Frontal cortex (tissue), 4 donors: ENCODE results near the gene GLOD4. TPM values are rescaled to one million over a fixed set of nuclear protein-coding genes. Genes with fewer than 3 reads are reported as not detected.
"Not testable (repeated sequence)": the region's sequence is repeated elsewhere in the genome, so short reads cannot be mapped to it uniquely, and the experiment has no call there.

Experiments used
- DNase-seq, 2 donors: peaks; one replicate each; pipeline ENCODE4 v3.0.0; 2012; ENCODE audit warnings: low spot score in 2 of 2
- FAIRE-seq: peaks from 2 replicates; lab custom pipeline; 2012; peaks lifted over from hg19 to GRCh38; lab: Jason Lieb, UNC
- total RNA-seq: library from RNA; depleted of rRNA; stranded (reverse); fragments of >200 nt; gene quantifications from one replicate; pipeline ENCODE4 v1.2.3, GENCODE V29; 2014
- donor health status: control.
- donor health status: control.
- donor health status: control.

GLOD4 gene
- total RNA-seq, 1 donor from 2014 or later = 81.5 TPM

GRCh38 chr17:784143-784542 is 2.1 kb upstream of the GLOD4 start:
- DNase-seq = no peak
- no peak for FAIRE-seq

DNA sequence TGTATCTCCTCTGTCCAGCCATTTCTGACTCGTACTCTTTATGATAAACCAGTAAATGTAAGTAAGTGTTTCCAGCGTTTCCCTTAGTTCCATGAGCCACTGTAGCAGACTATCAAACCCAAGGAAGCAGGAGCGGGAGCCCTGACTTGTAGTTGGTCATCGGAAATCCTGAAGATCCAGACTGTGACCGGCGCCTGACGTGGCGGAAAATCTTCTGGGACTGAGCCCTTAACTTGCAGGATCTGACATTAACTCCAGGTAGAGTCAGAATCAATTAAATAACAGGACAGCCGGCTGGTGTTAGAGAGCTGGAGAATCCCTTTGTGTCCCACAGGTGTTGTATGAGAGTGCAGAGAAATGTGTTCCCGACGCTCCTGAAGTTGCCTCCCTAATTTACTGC is 4.0 kb downstream of the GLOD4 start:
- FAIRE-seq (no peak), DNase-seq (no peak)

DNA sequence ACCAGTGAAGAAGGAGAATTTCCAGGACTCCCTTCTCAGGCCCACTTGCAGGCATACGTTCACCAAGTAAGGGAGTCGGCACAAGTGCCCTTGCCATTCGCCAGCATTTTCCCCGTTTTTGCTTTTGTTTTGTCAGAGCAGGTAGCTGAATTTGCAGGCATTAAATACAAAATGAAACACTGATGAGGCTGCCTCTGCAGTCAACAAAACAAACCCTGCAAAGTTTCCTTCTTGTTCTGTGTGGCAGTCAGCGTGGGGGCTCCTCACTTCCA is 7.8 kb downstream of the GLOD4 start:
- DNase-seq (no peak), FAIRE-seq (no peak)

DNA sequence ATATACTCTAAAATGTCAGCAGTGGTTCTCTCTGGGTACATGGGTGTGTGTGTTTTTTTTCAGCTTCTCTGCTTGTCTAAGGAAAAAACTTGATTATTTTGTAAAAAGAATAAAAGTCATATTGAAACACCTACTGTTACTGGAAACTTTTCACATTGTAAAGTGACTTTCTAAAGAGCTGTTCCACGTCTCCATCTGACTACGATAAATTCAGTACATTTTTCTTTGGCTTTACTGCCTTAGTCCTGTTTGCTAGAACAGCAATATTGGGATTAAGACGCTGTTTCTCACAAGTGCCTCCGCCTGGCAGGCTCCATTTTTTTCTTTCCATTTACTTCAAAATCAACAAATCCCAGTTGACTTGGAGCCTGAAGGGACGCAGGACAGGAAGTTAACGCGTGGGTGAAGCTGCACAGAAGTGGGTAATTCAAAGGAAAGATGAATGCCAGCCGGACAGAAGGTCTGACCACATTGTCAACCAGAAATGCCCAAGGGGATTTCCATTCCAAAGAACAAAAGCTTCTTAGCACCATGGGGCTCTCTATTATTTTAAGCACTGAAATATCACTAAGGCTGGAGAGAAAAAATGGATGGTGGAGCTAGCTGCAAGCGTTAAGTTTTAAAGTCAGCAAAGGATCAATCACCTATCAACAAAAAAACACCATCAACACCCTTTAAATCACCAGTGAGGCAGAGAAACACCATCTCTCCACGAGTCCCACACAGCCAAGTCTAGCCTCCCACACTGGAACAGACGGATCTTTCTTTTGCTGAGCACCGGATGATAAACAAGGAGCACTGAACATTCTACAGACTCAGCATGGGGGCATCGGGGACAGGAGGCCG is 8.4 kb downstream of the GLOD4 start:
- DNase-seq (no peak), FAIRE-seq (no peak)

DNA sequence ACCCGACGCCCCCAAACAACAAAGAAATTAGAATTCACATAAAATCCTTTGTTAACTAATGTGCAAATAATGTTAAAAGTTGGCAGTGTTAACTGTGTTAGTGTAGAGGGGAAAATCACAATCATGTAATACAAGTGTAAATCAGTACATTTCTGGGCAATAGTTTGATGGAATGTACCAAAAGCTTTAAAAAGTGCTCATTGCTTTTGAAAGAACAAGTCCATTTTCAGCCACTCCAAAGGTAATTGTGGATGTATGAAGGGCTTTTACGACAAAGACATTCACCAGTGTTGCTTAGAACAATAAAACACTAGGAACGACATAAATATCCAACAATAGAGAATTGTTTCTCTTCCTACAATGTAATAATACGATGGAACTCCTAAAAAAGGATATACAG is 9.1 kb downstream of the GLOD4 start:
- DNase-seq (no peak), FAIRE-seq (no peak)

GRCh38 chr17:767076-767475 is 15.0 kb downstream of the GLOD4 start:
- DNase-seq (no peak), FAIRE-seq (no peak)

DNA sequence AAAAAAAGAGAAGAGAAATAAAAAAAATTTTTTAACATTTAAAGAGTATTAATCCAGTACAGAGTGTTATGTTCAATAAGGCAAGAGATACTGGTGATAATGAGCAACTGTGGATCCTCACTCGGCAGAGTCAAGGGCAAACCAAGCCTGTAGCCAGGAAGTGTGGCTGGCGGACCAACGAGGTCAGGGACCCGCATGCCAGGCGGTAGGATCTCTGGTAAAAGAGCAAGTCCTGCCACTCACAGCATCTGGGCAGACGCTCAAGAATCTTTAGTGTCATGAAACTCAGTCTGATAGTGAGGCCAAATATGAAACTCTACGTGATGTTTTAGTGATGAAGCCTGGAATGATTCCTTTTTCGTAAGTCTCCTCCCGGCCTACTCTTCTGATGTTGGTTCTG is 21.7 kb downstream of the GLOD4 start:
- FAIRE-seq = no peak
- no peak for DNase-seq

GRCh38 chr17:759964-760363 is 22.1 kb downstream of the GLOD4 start:
- DNase-seq (no peak), FAIRE-seq (no peak)

GRCh38 chr17:756010-756567 is 26.0 kb downstream of the GLOD4 start:
- FAIRE-seq, DNase-seq: not testable (repeated sequence)

DNA sequence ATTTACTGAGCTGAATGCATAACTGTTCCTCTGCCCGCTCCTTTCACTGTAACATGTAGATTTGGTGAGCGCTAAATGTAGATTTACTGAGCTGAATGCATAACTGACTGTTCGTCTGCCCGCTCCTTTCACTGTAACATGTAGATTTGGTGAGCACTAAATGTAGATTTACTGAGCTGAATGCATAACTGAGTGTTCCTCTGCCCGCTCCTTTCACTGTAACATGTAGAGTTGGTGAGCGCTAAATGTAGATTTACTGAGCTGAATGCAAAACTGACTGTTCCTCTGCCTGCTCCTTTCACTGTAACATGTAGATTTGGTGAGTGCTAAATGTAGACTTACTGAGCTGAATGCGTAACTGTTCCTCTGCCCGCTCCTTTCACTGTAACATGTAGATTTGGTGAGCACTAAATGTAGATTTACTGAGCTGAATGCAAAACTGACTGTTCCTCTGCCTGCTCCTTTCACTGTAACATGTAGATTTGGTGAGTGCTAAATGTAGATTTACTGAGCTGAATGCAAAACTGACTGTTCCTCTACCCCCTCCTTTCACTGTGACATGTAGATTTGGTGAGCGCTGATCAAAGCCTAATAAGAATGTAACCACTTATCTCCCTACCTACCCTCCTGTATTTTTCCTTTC is 26.6 kb downstream of the GLOD4 start:
- not testable (repeated sequence) for FAIRE-seq, DNase-seq

GRCh38 chr17:753418-753817 is 28.7 kb downstream of the GLOD4 start:
- no peak for DNase-seq
- no peak for FAIRE-seq

DNA sequence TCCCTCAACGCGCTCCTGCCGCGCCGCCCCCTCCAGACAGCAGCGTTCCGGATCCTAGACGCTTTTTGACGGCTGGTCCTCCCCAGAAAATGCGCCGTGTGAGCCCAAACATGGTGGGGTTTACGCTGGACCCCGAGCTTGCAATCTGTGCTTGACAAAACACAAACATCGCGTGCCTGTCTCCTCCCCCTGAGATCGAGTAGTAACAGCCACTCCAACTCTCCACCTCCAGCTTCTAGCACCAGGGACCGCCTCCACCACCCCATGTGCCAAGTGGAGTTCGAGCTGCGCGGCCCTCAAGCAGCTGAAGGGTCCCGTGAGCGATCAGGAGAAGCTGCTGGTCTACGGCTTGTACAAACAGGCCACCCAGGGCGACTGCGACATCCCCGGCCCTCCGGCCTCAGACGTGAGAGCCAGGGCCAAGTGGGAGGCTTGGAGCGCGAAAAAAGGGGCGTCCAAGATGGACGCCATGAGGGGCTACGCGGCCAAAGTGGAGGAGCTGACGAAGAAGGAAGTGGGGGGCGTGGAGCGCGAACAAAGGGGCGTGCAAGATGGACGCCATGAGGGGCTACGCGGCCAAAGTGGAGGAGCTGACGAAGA is 29.4 kb downstream of the GLOD4 start:
- DNase-seq (peak in 1 of 2 donors; percentile 50), FAIRE-seq (no peak)

DNA sequence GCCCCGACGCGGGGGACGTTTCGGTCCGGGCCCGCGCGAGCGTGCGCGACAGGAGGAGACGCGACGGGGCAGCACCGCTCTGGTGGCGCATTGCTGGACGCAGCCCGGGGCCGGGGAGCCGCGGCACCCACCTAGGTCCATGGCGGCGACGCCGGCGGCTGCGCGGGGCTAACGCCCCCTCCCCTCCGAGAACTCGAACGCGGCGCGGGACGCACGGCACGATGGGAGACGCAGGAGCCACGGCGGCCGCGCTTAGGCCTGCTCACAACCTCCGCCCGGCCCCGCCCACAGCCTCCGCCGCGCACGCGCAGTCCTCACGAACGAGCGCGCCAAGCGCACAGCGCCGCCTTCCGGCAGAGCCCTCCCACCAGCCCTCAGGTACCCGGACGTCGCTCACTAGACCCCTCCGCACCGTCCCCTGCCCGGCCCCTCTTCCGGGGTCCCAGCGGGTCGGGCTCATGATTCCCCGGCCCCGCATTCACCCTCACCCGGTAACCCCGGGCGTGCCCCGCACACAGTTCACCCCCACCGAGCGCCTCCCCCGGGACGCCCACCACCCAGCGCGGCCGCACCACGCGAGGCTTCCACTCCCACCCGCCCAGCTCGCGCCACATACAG is 30.0 kb downstream of the GLOD4 start, which contains the start of gene GEMIN4:
GEMIN4 (minus strand) TSS at position 263 of the 618 bp plus-strand sequence; CDS start at position 141, 122 bp downstream.
- FAIRE-seq (no peak), DNase-seq (peak; percentile 97 to 98)

GRCh38 chr17:751269-752001 is 30.6 kb downstream of the GLOD4 start:
- DNase-seq = peak; percentile 35 to 55

DNA sequence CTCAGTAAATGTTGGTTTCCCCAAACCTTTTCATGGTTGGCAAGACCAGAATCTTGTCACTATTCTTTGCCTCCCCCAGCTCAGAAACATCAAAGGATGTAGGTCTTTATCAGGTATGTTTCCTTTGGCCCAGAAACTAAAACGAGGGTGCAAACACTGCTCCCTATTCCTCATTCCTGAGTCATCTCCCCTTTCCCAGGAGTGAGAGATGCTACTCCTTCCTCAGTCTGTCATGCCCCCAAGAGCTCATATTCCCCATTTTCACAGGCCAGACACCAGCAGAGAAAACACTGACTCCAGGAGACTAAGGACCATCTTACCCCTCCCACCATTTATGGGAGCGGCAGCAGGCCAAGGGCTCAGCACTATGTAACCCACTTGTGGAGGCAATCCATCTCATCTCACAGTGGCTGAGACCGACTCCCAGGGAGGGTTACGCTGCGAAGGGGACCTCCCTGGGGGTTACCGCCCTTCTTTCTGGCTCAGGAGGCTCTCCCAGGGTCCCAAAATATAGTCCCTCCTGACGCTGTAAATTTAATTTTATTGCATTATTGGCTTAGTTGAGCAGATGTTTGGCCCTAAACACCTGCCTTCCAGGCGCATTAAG is 31.5 kb downstream of the GLOD4 start:
- no peak for FAIRE-seq
- no peak for DNase-seq

More at GRCh38 chr17:751269-752001, 30.6 kb downstream of the GLOD4 start:
- FAIRE-seq = no peak

- not testable (repeated sequence) for FAIRE-seq, DNase-seq
These were observed 32.7 kb downstream of the GLOD4 start for GRCh38 chr17:749359-749758.

- not testable (repeated sequence) for FAIRE-seq, DNase-seq
These were observed 33.5 kb downstream of the GLOD4 start for GRCh38 chr17:748604-749003.

DNA sequence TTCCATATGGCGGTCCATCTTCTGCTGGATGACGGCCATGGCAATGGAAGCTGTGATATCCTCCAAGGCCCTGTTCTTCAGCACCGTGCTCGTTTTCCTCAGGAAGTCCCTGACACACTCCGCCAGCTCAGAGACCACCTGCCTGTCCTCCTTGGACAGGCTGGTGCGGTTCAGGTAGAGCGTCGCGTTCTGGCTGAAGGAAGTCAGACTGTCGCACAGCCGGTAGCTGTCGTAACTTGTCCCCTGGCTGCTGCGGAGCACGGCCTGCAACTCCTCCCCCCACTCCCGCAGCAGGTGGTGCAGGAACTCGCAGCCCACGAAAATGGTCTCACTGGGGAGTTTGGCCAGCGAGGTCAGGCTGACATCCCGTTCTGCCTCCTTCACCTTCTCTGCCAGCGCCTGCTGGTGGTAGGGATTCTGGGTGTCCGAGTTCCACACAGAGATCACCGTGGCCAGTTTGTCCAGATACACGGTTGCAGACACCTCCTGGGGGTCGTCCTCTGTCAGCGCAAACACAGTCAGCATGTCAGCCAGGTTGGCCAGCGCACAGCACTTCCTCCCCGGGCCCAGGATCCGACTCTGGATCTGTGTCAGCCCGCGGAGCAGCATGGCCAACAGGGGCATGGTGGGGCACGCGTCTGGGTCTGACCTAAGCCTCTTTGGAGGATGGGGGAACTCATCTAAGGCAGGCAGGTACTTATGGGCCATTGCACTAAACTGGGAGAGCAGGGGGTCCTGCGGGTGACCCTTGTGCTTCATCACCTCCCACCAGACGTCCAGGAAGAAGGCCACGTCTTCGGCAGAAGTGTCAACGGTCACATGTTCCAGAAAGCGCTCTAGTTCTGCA is 35.1 kb downstream of the GLOD4 start:
- DNase-seq = no peak
- FAIRE-seq = no peak
